Activated CD4-positive, alpha-beta memory T cell treated with anti-CD3 and anti-CD28 coated beads for 36 hours (primary cell): Measurements from ENCODE around the gene MYCBP2. TPM values are rescaled to one million over a fixed set of nuclear protein-coding genes. Genes with fewer than 3 reads are reported as not detected.
"Not testable (repeated sequence)": the region's sequence is repeated elsewhere in the genome, so short reads cannot be mapped to it uniquely, and the experiment has no call there.

Source experiments
- CTCF ChIA-PET: fragments of 350-600 bp; sonication (Branson Sonifier 250); formaldehyde crosslinking; loops from one replicate; lab custom pipeline; 2021; ENCODE audit warnings: antibody characterized with exemption, inconsistent platforms; lab: Charles Lee
- POLR2A ChIA-PET: fragments of 350-600 bp; sonication (Branson Sonifier 250); formaldehyde crosslinking; loops from one replicate; lab custom pipeline; 2021; ENCODE audit warnings: antibody characterized with exemption; lab: Charles Lee
- DNase-seq: peaks from one replicate; pipeline ENCODE4 v3.0.0-alpha.2; 2020
- H3K27ac Mint-ChIP-seq: one replicate; pipeline ENCODE4 v1.8.0; 2021; ENCODE audit warnings: mixed read lengths
- H3K27me3 Mint-ChIP-seq: one replicate; pipeline ENCODE4 v1.8.0; 2021; ENCODE audit warnings: mixed read lengths
- H3K36me3 Mint-ChIP-seq: one replicate; pipeline ENCODE4 v1.8.0; 2021; ENCODE audit warnings: mixed read lengths
- H3K4me1 Mint-ChIP-seq: one replicate; pipeline ENCODE4 v1.8.0; 2021; ENCODE audit warnings: low read depth, mixed read lengths
- H3K4me3 Mint-ChIP-seq: one replicate; pipeline ENCODE4 v1.8.0; 2021; ENCODE audit warnings: mild to moderate bottlenecking, mixed read lengths
- H3K9me3 Mint-ChIP-seq: one replicate; pipeline ENCODE4 v1.8.0; 2021; ENCODE audit warnings: mixed read lengths
- intact Hi-C: fragments of 100-400 bp; cut with micrococcal nuclease; formaldehyde crosslinking; loops from one replicate; pipeline ENCODE4 v1.15.1; 2023
- total RNA-seq, 2 experiments: library from RNA; stranded (reverse); gene quantifications; one replicate each; pipeline ENCODE4 v1.2.3, GENCODE V29; 2021

The MYCBP2 gene
- total RNA-seq, 2 experiments from 2014 or later: 67.3 to 79.4 TPM

DNA sequence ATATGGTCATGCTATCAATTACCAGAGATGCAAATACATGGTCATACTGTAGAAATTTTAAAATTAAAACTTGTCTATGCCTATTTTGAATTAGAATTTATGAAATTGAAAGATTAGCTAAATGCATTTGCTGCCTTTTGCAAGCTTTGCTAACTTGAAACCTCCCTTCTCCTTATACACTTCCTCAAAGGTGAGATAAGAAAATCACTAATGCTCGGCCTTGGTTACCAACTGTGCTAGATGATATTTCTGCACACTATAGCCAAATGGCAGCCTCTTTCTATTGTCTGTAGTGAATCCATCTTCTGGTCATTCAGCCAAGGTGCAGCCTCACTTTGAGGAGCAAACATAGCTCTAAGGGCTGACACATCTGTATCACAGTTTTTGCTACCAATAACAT is 31.1 kb upstream of the MYCBP2 start:
- ChIA-PET CTCF (interaction anchor here (1.6 kb wide), 1 partner anchor 120 kb away, joined by 5 read pairs; no protein-coding TSS in a partner anchor), POLR2A (no interaction called here)
- no peaks in the 10 kb centered on the region for H3K36me3 Mint-ChIP-seq
- no peaks in the 10 kb centered on the region for H3K27me3 Mint-ChIP-seq
- H3K4me1 Mint-ChIP-seq: peaks cover 11% of the 10 kb centered on the region
- H3K27ac Mint-ChIP-seq: no peak overlapping the region
- H3K9me3 Mint-ChIP-seq: no peaks in the 10 kb centered on the region
- no peak for DNase-seq
- no peak overlapping the region for H3K4me3 Mint-ChIP-seq
- intact Hi-C loops: no loop called here

DNA sequence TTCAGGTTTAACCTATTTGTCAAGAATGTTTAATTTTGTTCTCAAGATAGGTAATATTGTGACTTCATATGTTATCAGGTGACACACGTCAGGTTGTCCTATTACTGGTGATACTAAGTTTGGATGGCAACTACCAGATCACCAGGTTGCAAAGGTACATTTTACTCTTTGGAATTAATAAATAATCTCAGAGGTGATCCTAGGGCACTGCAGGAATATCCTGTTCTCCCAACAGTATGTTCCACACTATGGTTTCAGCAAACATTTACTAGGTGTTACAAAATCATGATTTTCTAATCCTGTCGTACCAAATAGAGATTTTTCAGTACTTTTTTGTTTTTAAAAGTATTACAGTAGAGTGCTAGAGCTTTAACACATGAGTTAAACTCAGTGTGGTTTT is 29.3 kb upstream of the MYCBP2 start:
- Mint-ChIP-seq H3K27me3 (no peaks in the 10 kb centered on the region), H3K4me1 (peaks cover 11% of the 10 kb centered on the region), H3K27ac (no peak overlapping the region), H3K36me3 (no peaks in the 10 kb centered on the region), H3K9me3 (no peaks in the 10 kb centered on the region), H3K4me3 (no peak overlapping the region)
- intact Hi-C loops: no loop called here
- DNase-seq: no peak
- CTCF ChIA-PET: no interaction called here
- POLR2A ChIA-PET: no interaction called here

DNA sequence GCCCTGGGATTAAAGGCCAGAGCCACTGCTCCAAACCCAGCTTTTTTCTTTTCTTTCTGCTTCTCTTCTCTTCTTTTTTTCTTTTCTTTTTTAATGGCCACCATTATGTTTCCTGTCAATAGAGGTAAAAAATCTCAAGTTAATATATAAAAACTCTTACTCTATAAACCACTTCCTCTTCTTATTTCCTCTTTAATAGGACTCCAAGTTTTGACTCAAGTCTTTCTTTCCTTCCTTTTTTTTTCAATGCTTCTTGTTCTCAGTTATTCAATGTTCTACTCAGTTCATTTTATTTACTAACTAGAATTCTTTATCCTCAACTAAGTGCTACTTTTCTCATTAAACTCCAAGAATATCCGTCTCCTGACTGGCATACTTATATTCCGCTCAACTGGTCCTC is 27.1 kb upstream of the MYCBP2 start:
- Mint-ChIP-seq H3K36me3 (no peaks in the 10 kb centered on the region), H3K27me3 (no peaks in the 10 kb centered on the region), H3K27ac (no peak overlapping the region), H3K9me3 (no peaks in the 10 kb centered on the region), H3K4me1 (peaks cover 7% of the 10 kb centered on the region), H3K4me3 (no peak overlapping the region)
- intact Hi-C loops: no loop called here
- DNase-seq: no peak
- ChIA-PET CTCF (no interaction called here), POLR2A (interaction anchor here (1.0 kb wide), 1 partner anchor 32 kb away, joined by 4 read pairs; no protein-coding TSS in a partner anchor)

DNA sequence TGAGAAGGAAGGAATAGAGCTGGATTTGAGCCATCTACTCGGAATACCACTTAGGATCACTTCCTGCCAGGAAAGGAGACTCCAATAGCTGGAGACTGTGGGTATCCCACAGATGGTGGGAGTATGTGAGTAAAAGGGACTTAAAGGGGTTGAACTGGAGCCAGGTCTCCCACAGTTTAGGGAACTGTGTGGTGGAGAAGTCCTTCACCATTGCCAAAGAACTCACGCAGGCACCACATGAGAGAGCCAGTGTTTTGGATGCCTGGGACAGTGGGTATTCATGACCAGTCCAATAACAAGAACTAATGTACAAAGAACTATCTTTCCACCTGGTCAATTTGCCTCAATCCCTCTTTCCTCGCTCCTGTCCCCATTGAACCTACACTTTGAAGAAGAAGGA is 24.4 kb upstream of the MYCBP2 start:
- DNase-seq: no peak
- Mint-ChIP-seq H3K4me3 (no peak overlapping the region), H3K36me3 (no peaks in the 10 kb centered on the region), H3K27ac (no peak overlapping the region), H3K9me3 (no peaks in the 10 kb centered on the region), H3K27me3 (no peaks in the 10 kb centered on the region), H3K4me1 (peaks cover 8% of the 10 kb centered on the region)
- POLR2A ChIA-PET: no interaction called here
- intact Hi-C loops: no loop called here
- CTCF ChIA-PET: no interaction called here

DNA sequence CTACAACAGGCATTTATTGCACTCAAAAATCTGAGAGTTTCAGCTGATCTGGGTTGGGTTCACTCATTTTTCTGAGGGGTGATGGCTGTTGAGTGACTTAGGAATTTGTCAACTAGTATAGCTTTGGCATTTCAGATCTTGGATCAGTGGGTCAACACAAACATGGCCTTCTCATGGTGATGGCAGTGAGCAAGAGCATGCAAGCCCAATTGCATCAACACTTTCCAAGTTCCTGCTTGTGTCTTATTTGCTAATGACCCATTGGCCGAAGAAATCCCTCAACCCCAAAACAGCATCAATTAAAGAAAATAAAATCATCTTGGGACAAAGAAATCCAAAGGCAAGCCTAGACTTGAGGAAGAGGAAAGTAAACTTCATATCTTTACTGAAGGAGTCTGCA is 23.9 kb upstream of the MYCBP2 start:
- Mint-ChIP-seq H3K9me3 (no peaks in the 10 kb centered on the region), H3K27me3 (no peaks in the 10 kb centered on the region), H3K27ac (no peak overlapping the region), H3K4me3 (no peak overlapping the region), H3K36me3 (no peaks in the 10 kb centered on the region), H3K4me1 (peaks cover 12% of the 10 kb centered on the region)
- ChIA-PET CTCF (no interaction called here), POLR2A (no interaction called here)
- DNase-seq: no peak
- intact Hi-C loops: no loop called here

DNA sequence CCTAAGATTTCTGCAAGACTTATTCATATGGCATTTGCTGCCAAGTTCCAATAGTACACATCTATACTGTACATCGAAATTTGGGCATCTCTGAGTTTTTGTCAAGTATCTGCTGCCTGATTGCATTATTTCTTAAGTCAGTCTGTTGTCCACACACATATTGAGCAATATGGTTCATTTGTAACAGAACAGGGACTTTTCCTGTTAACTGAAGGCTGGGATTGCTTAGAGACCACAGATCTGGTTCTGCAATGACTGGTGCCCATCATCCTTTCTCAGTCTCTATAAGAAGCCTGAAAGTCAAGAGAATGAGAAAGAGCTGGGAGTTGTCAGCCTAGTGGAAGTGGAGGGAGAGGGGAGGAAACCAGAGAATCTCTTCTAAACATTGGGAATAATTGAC is 22.5 kb upstream of the MYCBP2 start:
- peaks cover 22% of the 10 kb centered on the region for H3K4me1 Mint-ChIP-seq
- no peak overlapping the region for H3K27ac Mint-ChIP-seq
- H3K27me3 Mint-ChIP-seq: no peaks in the 10 kb centered on the region
- H3K36me3 Mint-ChIP-seq: no peaks in the 10 kb centered on the region
- intact Hi-C loops: loop anchor here (5.0 kb wide), 1 partner anchor 348 kb away; the partner anchor contains the start of gene SLAIN1
- no peaks in the 10 kb centered on the region for H3K9me3 Mint-ChIP-seq
- POLR2A ChIA-PET: no interaction called here
- CTCF ChIA-PET: no interaction called here
- H3K4me3 Mint-ChIP-seq: no peak overlapping the region
- DNase-seq: no peak

DNA sequence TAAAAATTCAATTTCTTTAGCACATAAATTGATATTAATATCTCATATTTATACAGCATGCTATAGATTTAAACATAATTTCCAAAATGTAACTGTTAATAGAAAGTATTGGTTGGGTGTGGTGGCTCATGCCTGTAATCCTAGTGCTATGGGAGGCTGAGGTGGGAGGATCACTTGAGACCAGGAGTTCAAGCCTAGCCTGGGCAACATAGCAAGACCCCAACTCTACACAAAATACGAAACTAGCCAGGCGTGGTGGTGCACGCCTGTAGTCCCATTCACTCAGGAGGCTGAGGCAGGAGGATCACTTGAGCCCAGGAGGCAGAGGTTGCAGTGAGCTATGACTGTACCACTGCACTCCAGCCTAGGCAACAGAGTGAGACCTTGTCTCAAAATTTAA is 20.5 kb upstream of the MYCBP2 start:
- POLR2A ChIA-PET: interaction anchor here (0.9 kb wide), 1 partner anchor 27 kb away, joined by 3 read pairs; no protein-coding TSS in a partner anchor
- peaks cover 20% of the 10 kb centered on the region for H3K4me1 Mint-ChIP-seq
- H3K36me3 Mint-ChIP-seq, H3K27me3 Mint-ChIP-seq, DNase-seq, CTCF ChIA-PET, H3K27ac Mint-ChIP-seq, H3K4me3 Mint-ChIP-seq, H3K9me3 Mint-ChIP-seq: not testable (repeated sequence)
- intact Hi-C loops: loop anchor here (5.0 kb wide), 1 partner anchor 350 kb away; the partner anchor contains the start of gene SLAIN1

DNA sequence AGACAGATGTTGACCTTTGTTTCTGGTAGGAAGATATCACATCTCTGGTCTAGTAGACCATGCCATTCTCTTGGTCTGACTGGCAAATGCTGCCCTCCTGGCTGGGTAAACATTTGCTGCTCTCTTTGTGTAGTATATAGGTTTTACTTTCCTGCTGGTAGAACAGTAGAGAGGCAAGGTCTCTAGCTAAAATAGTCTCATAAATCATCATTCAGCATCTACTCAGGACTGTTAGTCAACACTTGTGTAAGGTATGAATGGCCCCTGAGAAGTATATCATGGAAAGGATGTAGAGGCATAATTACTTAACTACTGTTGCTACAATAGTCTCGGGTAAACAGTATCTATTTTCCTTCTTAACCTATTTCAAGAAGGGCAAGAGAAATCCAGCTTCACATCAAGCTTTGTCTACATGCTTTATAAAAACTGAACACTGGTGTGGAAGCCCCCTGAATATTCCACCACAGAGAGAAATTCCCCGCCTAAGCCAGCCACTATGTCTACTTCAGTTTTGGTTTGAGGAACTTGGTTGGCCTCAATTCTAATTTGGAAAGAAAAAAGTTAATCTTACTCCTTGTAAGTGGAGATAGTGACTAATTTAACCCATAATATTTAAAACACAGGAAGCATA is 18.4 kb upstream of the MYCBP2 start:
- CTCF ChIA-PET: interaction anchor here (0.8 kb wide), 1 partner anchor 12 kb away, joined by 3 read pairs; no protein-coding TSS in a partner anchor
- DNase-seq: peak; percentile 53
- intact Hi-C loops: loop anchor here (1.0 to 5.0 kb wide), 7 partner anchors 16 to 352 kb away; partner anchors contain the start of genes FBXL3 and SLAIN1

DNA sequence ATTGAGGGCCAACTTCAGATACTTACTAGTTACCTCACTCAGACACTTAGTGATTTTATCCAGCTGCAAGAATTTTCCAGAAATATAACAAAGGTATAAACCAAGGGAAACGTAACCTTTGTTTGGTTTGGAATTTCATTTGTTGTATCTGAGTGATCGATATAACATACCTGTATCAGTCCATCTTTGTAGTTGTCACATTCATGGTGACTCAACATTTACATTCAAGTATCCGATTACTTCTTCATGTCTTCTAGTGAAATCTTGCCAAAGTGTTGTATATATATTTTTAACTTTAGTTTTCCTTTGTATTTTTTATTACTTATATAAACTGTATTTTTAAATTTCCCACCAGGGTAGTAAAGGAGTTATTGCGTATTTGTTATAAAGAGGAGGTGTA is 16.9 kb upstream of the MYCBP2 start:
- H3K9me3 Mint-ChIP-seq: no peaks in the 10 kb centered on the region
- intact Hi-C loops: loop anchor here (5.0 kb wide), 1 partner anchor 223 kb away; no protein-coding TSS in a partner anchor
- H3K36me3 Mint-ChIP-seq: no peaks in the 10 kb centered on the region
- ChIA-PET POLR2A (interaction anchor here (2.1 kb wide), 1 partner anchor 14 kb away, joined by 9 read pairs; no protein-coding TSS in a partner anchor), CTCF (interaction anchor here (2.2 kb wide), 1 partner anchor 17 kb away, joined by 6 read pairs; the partner anchor contains the start of gene MYCBP2)
- H3K4me1 Mint-ChIP-seq: peaks cover 31% of the 10 kb centered on the region
- H3K27me3 Mint-ChIP-seq: no peaks in the 10 kb centered on the region
- no peak overlapping the region for H3K27ac Mint-ChIP-seq
- H3K4me3 Mint-ChIP-seq: no peak overlapping the region
- DNase-seq: no peak

More for the DNA sequence above, 18.4 kb upstream of the MYCBP2 start:
- no peaks in the 10 kb centered on the region for H3K36me3 Mint-ChIP-seq
- H3K9me3 Mint-ChIP-seq: no peaks in the 10 kb centered on the region
- no peaks in the 10 kb centered on the region for H3K27me3 Mint-ChIP-seq
- POLR2A ChIA-PET: interaction anchor here (1.1 to 1.6 kb wide), 7 partner anchors 15 to 133 kb away, joined by 3 to 12 read pairs (median 5); partner anchors contain the start of gene MYCBP2
- H3K27ac Mint-ChIP-seq: peak overlapping the region; percentile 90
- H3K4me3 Mint-ChIP-seq: peak overlapping the region; percentile 51
- H3K4me1 Mint-ChIP-seq: peaks cover 24% of the 10 kb centered on the region

DNA sequence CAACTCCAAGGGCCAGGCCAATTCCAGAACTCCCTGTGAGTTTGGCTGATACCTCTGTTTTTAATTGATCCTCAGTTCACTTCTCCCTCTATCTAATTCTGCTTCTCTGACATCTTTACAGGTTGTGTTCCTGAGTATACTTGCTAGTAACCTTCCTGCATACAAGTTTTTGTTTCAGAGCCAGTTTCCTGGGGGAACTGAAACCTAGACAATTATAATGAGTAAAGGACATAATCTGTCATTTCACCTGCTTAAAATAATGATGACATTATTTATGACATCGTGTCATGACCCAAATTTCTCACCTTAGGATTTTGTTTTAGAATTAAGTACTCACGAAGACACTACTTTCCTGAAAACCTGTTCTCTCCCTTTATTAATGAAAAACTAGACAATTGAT is 12.5 kb upstream of the MYCBP2 start:
- intact Hi-C loops: no loop called here
- Mint-ChIP-seq H3K4me1 (peaks cover 21% of the 10 kb centered on the region), H3K36me3 (no peaks in the 10 kb centered on the region), H3K9me3 (no peaks in the 10 kb centered on the region), H3K4me3 (no peak overlapping the region), H3K27me3 (no peaks in the 10 kb centered on the region), H3K27ac (no peak overlapping the region)
- no peak for DNase-seq
- ChIA-PET POLR2A (no interaction called here), CTCF (no interaction called here)

DNA sequence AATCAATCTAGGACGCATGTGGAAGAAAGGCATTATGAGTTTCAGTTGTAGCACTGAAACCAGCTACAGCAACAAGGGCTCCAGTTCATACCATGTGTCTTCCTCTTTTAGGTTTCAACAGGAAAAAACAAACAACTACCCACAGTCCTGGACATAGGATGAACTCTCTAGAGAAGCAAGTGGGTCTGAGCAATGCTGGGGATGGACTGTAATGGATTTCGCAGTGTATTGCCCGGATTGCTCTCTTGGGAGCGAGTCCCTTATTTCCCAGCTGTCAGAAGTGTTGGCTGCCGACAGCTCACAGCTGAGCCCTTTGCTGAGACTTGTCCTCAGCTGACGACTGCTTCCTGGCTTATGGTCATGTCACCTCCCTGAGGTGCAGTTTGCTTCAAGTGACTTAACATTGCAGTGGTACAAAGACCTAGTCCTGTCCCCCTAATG is 12.1 kb upstream of the MYCBP2 start:
- no peak overlapping the region for H3K27ac Mint-ChIP-seq
- intact Hi-C loops: no loop called here
- CTCF ChIA-PET: no interaction called here

DNA sequence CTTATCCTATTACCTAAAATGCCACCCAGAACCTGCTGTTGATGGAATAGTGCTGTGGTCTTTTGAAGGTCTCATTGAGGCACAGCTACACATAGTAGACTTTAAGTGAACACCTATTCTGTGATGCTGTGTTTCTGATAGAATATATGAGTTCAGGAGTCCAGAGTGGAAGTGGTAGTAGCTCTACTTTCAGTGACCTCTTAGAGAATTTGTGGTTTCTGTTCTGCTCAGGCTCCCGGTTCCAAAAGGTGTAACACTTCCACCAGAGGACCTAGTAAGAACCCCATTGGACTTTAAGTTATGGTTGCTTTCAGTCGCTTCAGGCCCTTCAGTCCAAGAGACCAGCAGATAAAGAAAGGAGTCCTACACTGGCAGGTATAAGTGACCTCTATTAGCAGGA is 11.4 kb upstream of the MYCBP2 start:
- no peak overlapping the region for H3K27ac Mint-ChIP-seq
- CTCF ChIA-PET: no interaction called here
- H3K4me3 Mint-ChIP-seq: no peak overlapping the region
- no peaks in the 10 kb centered on the region for H3K36me3 Mint-ChIP-seq
- H3K9me3 Mint-ChIP-seq: no peaks in the 10 kb centered on the region
- peaks cover 21% of the 10 kb centered on the region for H3K4me1 Mint-ChIP-seq
- intact Hi-C loops: no loop called here
- POLR2A ChIA-PET: no interaction called here
- DNase-seq: no peak
- H3K27me3 Mint-ChIP-seq: no peaks in the 10 kb centered on the region

More for the DNA sequence above, 12.1 kb upstream of the MYCBP2 start:
- Mint-ChIP-seq H3K27me3 (no peaks in the 10 kb centered on the region), H3K4me3 (no peak overlapping the region), H3K4me1 (peaks cover 21% of the 10 kb centered on the region), H3K9me3 (no peaks in the 10 kb centered on the region), H3K36me3 (no peaks in the 10 kb centered on the region)
- DNase-seq: no peak
- POLR2A ChIA-PET: no interaction called here
